ENCODE results near the gene TRIM31. TPM values are rescaled to one million over a fixed set of nuclear protein-coding genes. Genes with fewer than 3 reads are reported as not detected.

TRIM31 gene
- total RNA-seq, 1 donor from 2014 or later: not detected

GRCh38 chr6:30156262-30156599 lies 43.3 kb upstream of the TRIM31 start:
- Histone ChIP-seq H3K9ac (ENCODE audit: low read depth in 1 of 3, low read length in 3 of 3) (no peak overlapping the region), H3K9me3 (ENCODE audit: control insufficient read depth in 3 of 3, low read length in 3 of 3) (no peaks in the 10 kb centered on the region), H3K4me1 (ENCODE audit: control insufficient read depth in 3 of 3, insufficient read depth in 3 of 3, low read length in 3 of 3) (peaks cover 0 to 3% (median 0%) of the 10 kb centered on the region in 3 donors), H3K27ac (ENCODE audit: low read depth, low read length) (no peak overlapping the region), H3K27me3 (ENCODE audit: control insufficient read depth in 3 of 3, insufficient read depth in 3 of 3, low read length in 3 of 3) (peaks cover 8 to 25% (median 12%) of the 10 kb centered on the region in 3 donors), H3K36me3 (ENCODE audit: control insufficient read depth in 3 of 3, insufficient read depth in 3 of 3, low read length in 3 of 3) (no peaks in the 10 kb centered on the region), H3K4me3 (ENCODE audit: low read length in 3 of 3) (no peak overlapping the region)

GRCh38 chr6:30155520-30156261 lies 42.8 kb upstream of the TRIM31 start:
- Histone ChIP-seq H3K4me1 (ENCODE audit: control insufficient read depth in 3 of 3, insufficient read depth in 3 of 3, low read length in 3 of 3) (peaks cover 0 to 3% (median 0%) of the 10 kb centered on the region in 3 donors), H3K36me3 (ENCODE audit: control insufficient read depth in 3 of 3, insufficient read depth in 3 of 3, low read length in 3 of 3) (no peaks in the 10 kb centered on the region), H3K27ac (ENCODE audit: low read depth, low read length) (no peak overlapping the region), H3K4me3 (ENCODE audit: low read length in 3 of 3) (no peak overlapping the region), H3K9me3 (ENCODE audit: control insufficient read depth in 3 of 3, low read length in 3 of 3) (no peaks in the 10 kb centered on the region), H3K9ac (ENCODE audit: low read depth in 1 of 3, low read length in 3 of 3) (no peak overlapping the region), H3K27me3 (ENCODE audit: control insufficient read depth in 3 of 3, insufficient read depth in 3 of 3, low read length in 3 of 3) (peaks cover 8 to 25% (median 12%) of the 10 kb centered on the region in 3 donors)

GRCh38 chr6:30154709-30155519 lies 42.0 kb upstream of the TRIM31 start:
- Histone ChIP-seq H3K27me3 (ENCODE audit: control insufficient read depth in 3 of 3, insufficient read depth in 3 of 3, low read length in 3 of 3) (peaks cover 8 to 25% (median 12%) of the 10 kb centered on the region in 3 donors), H3K27ac (ENCODE audit: low read depth, low read length) (no peak overlapping the region), H3K4me1 (ENCODE audit: control insufficient read depth in 3 of 3, insufficient read depth in 3 of 3, low read length in 3 of 3) (peaks cover 0 to 3% (median 0%) of the 10 kb centered on the region in 3 donors), H3K36me3 (ENCODE audit: control insufficient read depth in 3 of 3, insufficient read depth in 3 of 3, low read length in 3 of 3) (no peaks in the 10 kb centered on the region), H3K9me3 (ENCODE audit: control insufficient read depth in 3 of 3, low read length in 3 of 3) (no peaks in the 10 kb centered on the region), H3K4me3 (ENCODE audit: low read length in 3 of 3) (no peak overlapping the region), H3K9ac (ENCODE audit: low read depth in 1 of 3, low read length in 3 of 3) (no peak overlapping the region)

- Histone ChIP-seq H3K4me1 (ENCODE audit: control insufficient read depth in 3 of 3, insufficient read depth in 3 of 3, low read length in 3 of 3) (peaks cover 0 to 3% (median 0%) of the 10 kb centered on the region in 3 donors), H3K36me3 (ENCODE audit: control insufficient read depth in 3 of 3, insufficient read depth in 3 of 3, low read length in 3 of 3) (no peaks in the 10 kb centered on the region), H3K9ac (ENCODE audit: low read depth in 1 of 3, low read length in 3 of 3) (no peak overlapping the region), H3K27me3 (ENCODE audit: control insufficient read depth in 3 of 3, insufficient read depth in 3 of 3, low read length in 3 of 3) (peaks cover 8 to 22% (median 12%) of the 10 kb centered on the region in 3 donors), H3K9me3 (ENCODE audit: control insufficient read depth in 3 of 3, low read length in 3 of 3) (no peaks in the 10 kb centered on the region), H3K27ac (ENCODE audit: low read depth, low read length) (no peak overlapping the region), H3K4me3 (ENCODE audit: low read length in 3 of 3) (no peak overlapping the region)
These were observed 41.2 kb upstream of the TRIM31 start for GRCh38 chr6:30154061-30154460.

- no peak overlapping the region for H3K4me3 ChIP-seq (ENCODE audit: low read length in 3 of 3)
- H3K27me3 ChIP-seq (ENCODE audit: control insufficient read depth in 3 of 3, insufficient read depth in 3 of 3, low read length in 3 of 3): peaks cover 2 to 25% (median 12%) of the 10 kb centered on the region in 3 donors
- H3K9me3 ChIP-seq (ENCODE audit: control insufficient read depth in 3 of 3, low read length in 3 of 3): no peaks in the 10 kb centered on the region
These were observed 40.2 kb upstream of the TRIM31 start for GRCh38 chr6:30152910-30153610.

GRCh38 chr6:30152016-30152673 lies 39.3 kb upstream of the TRIM31 start:
- no peak overlapping the region for H3K27ac ChIP-seq (ENCODE audit: low read depth, low read length)
- H3K4me3 ChIP-seq (ENCODE audit: low read length in 3 of 3): no peak overlapping the region
- H3K36me3 ChIP-seq (ENCODE audit: control insufficient read depth in 3 of 3, insufficient read depth in 3 of 3, low read length in 3 of 3): no peaks in the 10 kb centered on the region
- peaks cover 5 to 32% (median 14%) of the 10 kb centered on the region in 3 donors for H3K27me3 ChIP-seq (ENCODE audit: control insufficient read depth in 3 of 3, insufficient read depth in 3 of 3, low read length in 3 of 3)
- peaks cover 0 to 3% (median 0%) of the 10 kb centered on the region in 3 donors for H3K4me1 ChIP-seq (ENCODE audit: control insufficient read depth in 3 of 3, insufficient read depth in 3 of 3, low read length in 3 of 3)
- no peaks in the 10 kb centered on the region for H3K9me3 ChIP-seq (ENCODE audit: control insufficient read depth in 3 of 3, low read length in 3 of 3)
- H3K9ac ChIP-seq (ENCODE audit: low read depth in 1 of 3, low read length in 3 of 3): no peak overlapping the region

More at GRCh38 chr6:30152910-30153610, 40.2 kb upstream of the TRIM31 start:
- Histone ChIP-seq H3K27ac (ENCODE audit: low read depth, low read length) (no peak overlapping the region), H3K4me1 (ENCODE audit: control insufficient read depth in 3 of 3, insufficient read depth in 3 of 3, low read length in 3 of 3) (peaks cover 0 to 3% (median 0%) of the 10 kb centered on the region in 3 donors), H3K9ac (ENCODE audit: low read depth in 1 of 3, low read length in 3 of 3) (no peak overlapping the region), H3K36me3 (ENCODE audit: control insufficient read depth in 3 of 3, insufficient read depth in 3 of 3, low read length in 3 of 3) (no peaks in the 10 kb centered on the region)

GRCh38 chr6:30151580-30151979 lies 38.7 kb upstream of the TRIM31 start:
- peaks cover 5 to 31% (median 20%) of the 10 kb centered on the region in 3 donors for H3K27me3 ChIP-seq (ENCODE audit: control insufficient read depth in 3 of 3, insufficient read depth in 3 of 3, low read length in 3 of 3)
- H3K36me3 ChIP-seq (ENCODE audit: control insufficient read depth in 3 of 3, insufficient read depth in 3 of 3, low read length in 3 of 3): no peaks in the 10 kb centered on the region
- no peak overlapping the region for H3K4me3 ChIP-seq (ENCODE audit: low read length in 3 of 3)
- no peaks in the 10 kb centered on the region for H3K9me3 ChIP-seq (ENCODE audit: control insufficient read depth in 3 of 3, low read length in 3 of 3)
- H3K9ac ChIP-seq (ENCODE audit: low read depth in 1 of 3, low read length in 3 of 3): no peak overlapping the region
- H3K4me1 ChIP-seq (ENCODE audit: control insufficient read depth in 3 of 3, insufficient read depth in 3 of 3, low read length in 3 of 3): peaks cover 0 to 3% (median 0%) of the 10 kb centered on the region in 3 donors
- H3K27ac ChIP-seq (ENCODE audit: low read depth, low read length): no peak overlapping the region

- peaks cover 0 to 3% (median 0%) of the 10 kb centered on the region in 3 donors for H3K4me1 ChIP-seq (ENCODE audit: control insufficient read depth in 3 of 3, insufficient read depth in 3 of 3, low read length in 3 of 3)
- H3K9me3 ChIP-seq (ENCODE audit: control insufficient read depth in 3 of 3, low read length in 3 of 3): no peaks in the 10 kb centered on the region
- H3K27me3 ChIP-seq (ENCODE audit: control insufficient read depth in 3 of 3, insufficient read depth in 3 of 3, low read length in 3 of 3): peaks cover 5 to 31% (median 20%) of the 10 kb centered on the region in 3 donors
- H3K36me3 ChIP-seq (ENCODE audit: control insufficient read depth in 3 of 3, insufficient read depth in 3 of 3, low read length in 3 of 3): no peaks in the 10 kb centered on the region
- H3K4me3 ChIP-seq (ENCODE audit: low read length in 3 of 3): no peak overlapping the region
- no peak overlapping the region for H3K9ac ChIP-seq (ENCODE audit: low read depth in 1 of 3, low read length in 3 of 3)
- no peak overlapping the region for H3K27ac ChIP-seq (ENCODE audit: low read depth, low read length)
These were observed 37.9 kb upstream of the TRIM31 start for GRCh38 chr6:30150671-30151395.

All from skeletal muscle tissue (tissue), 4 donors.